DOHH2 (cell line): ENCODE data around the gene ABCF2.

ENCODE experiments used
- H3F3A ChIP-seq: fragments of 200-600 bp; sonication (generic), shearing (Covaris generic); 2 replicates; pipeline ENCODE4 v1.6.0; 2016; ENCODE audit warnings: antibody characterized with exemption, mild to moderate bottlenecking; ENCODE audit not compliant: control insufficient read depth, insufficient read depth
- H3K27ac ChIP-seq: fragments of 200-600 bp; sonication (generic); 2 replicates; pipeline ENCODE4 v1.5.1; 2014; ENCODE audit warnings: low read depth, mild to moderate bottlenecking, low read length, moderate library complexity
- H3K27me3 ChIP-seq: fragments of 200-600 bp; sonication (generic); 2 replicates; pipeline ENCODE4 v1.6.1; 2014; ENCODE audit warnings: mild to moderate bottlenecking, low read length, mixed read lengths; ENCODE audit not compliant: control insufficient read depth
- H3K36me3 ChIP-seq: fragments of 200-600 bp; sonication (generic); 2 replicates; pipeline ENCODE4 v1.6.1; 2014; ENCODE audit warnings: mild to moderate bottlenecking, low read length, moderate library complexity, mixed read lengths; ENCODE audit not compliant: control insufficient read depth
- H3K4me1 ChIP-seq: fragments of 200-600 bp; sonication (generic); 2 replicates; pipeline ENCODE4 v1.6.1; 2014; ENCODE audit warnings: mild to moderate bottlenecking, low read length, mixed read lengths; ENCODE audit not compliant: control insufficient read depth
- H3K4me2 ChIP-seq: fragments of 200-600 bp; sonication (generic); 2 replicates; pipeline ENCODE4 v1.6.0; 2014; ENCODE audit warnings: mild to moderate bottlenecking, low read length, moderate library complexity
- H3K4me3 ChIP-seq: fragments of 200-600 bp; sonication (generic); 2 replicates; pipeline ENCODE4 v1.5.1; 2014; ENCODE audit warnings: mild to moderate bottlenecking, low read length, mixed read lengths
- H3K79me2 ChIP-seq: fragments of 200-600 bp; sonication (generic); 2 replicates; pipeline ENCODE4 v1.6.1; 2014; ENCODE audit warnings: mild to moderate bottlenecking, low read length, mixed read lengths; ENCODE audit not compliant: control insufficient read depth
- H3K9me2 ChIP-seq: fragments of 200-600 bp; sonication (generic); replicated peaks from 2 replicates; pipeline ENCODE4 v1.6.1; 2014; ENCODE audit warnings: mild to moderate bottlenecking, low read length, mixed read lengths; ENCODE audit not compliant: control insufficient read depth
- H3K9me3 ChIP-seq: fragments of 200-600 bp; sonication (generic); 2 replicates; pipeline ENCODE4 v1.6.1; 2014; ENCODE audit warnings: antibody characterized with exemption, low read length, mixed read lengths; ENCODE audit not compliant: control insufficient read depth, insufficient read depth
- H4K20me1 ChIP-seq: fragments of 200-600 bp; sonication (generic); 2 replicates; pipeline ENCODE4 v1.6.0; 2014; ENCODE audit warnings: low read depth, mild to moderate bottlenecking, antibody characterized with exemption, low read length, moderate library complexity; ENCODE audit not compliant: control insufficient read depth, insufficient read depth
- CTCF ChIP-seq: fragments of 200-600 bp; sonication (generic); IDR thresholded peaks from one replicate; pipeline ENCODE4 v1.5.1; 2014; ENCODE audit warnings: antibody characterized with exemption, mild to moderate bottlenecking, low read depth, low read length; ENCODE audit not compliant: poor library complexity, severe bottlenecking
- EZH2phosphoT487 ChIP-seq: fragments of 200-600 bp; sonication (generic); IDR thresholded peaks from 2 replicates; pipeline ENCODE4 v1.6.1; 2017; ENCODE audit warnings: borderline replicate concordance, mild to moderate bottlenecking, antibody characterized with exemption, low read length, moderate library complexity, mixed read lengths

Gene ABCF2

DNA sequence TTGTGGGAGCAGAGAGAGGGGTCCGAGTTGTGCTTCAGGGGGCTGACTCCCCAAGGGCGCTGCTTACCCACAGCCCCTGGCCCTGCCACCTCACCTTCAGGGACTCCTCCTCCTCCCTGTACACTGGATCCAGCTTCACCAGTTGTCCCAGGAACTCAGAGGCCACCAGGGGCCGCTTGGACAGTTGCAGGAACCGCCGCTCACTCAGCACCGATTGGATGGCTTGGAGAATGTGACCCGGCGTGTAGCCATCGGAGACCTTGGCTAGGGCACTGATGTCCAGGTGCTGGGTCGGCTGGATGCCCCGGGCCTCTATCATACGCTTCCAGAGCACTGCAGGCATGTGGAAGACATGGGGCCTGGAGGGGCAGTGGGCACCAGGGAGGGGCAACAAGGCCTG is 35.5 kb downstream of the ABCF2 start:
- Histone ChIP-seq H3F3A (no peaks in the 10 kb centered on the region), H3K9me2 (no peaks in the 10 kb centered on the region), H3K4me3 (no peak overlapping the region), H3K4me1 (peaks cover 8% of the 10 kb centered on the region; the same call in 1 of the 2 replicates), H3K9me3 (no peaks in the 10 kb centered on the region), H3K79me2 (no peaks in the 10 kb centered on the region), H4K20me1 (no peaks in the 10 kb centered on the region), H3K4me2 (no peak overlapping the region), H3K27me3 (peaks cover 36% of the 10 kb centered on the region), H3K27ac (no peak overlapping the region), H3K36me3 (no peaks in the 10 kb centered on the region)
- TF ChIP-seq CTCF: no peak
- TF ChIP-seq EZH2phosphoT487: no peak

DNA sequence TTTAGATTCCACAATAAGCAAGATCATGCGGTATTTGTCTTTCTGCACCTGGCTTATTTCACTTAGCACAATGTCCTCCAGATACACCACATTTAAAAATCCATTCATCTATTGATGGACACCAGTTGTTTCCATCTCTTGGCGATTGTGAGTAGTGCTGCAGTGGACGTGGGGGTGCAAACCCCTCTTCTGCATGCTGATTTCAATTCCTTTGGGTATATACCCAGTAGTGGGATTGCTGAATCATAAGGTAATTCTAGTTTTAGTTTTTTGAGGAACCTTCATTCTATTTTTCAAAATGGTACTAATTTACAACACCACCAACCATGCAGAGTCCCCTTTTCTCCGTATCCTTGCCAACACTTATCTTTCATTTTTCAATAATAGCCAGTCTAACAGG is 38.0 kb downstream of the ABCF2 start:
- peaks cover 32% of the 10 kb centered on the region for H3K27me3 ChIP-seq
- TF ChIP-seq CTCF (no peak), EZH2phosphoT487 (no peak)
- H3K4me3 ChIP-seq: no peak overlapping the region
- H3F3A ChIP-seq: no peaks in the 10 kb centered on the region
- peaks cover 8% of the 10 kb centered on the region; the same call in 1 of the 2 replicates for H3K4me1 ChIP-seq
- no peak overlapping the region for H3K4me2 ChIP-seq
- no peaks in the 10 kb centered on the region for H3K36me3 ChIP-seq
- H3K9me3 ChIP-seq: no peaks in the 10 kb centered on the region
- no peaks in the 10 kb centered on the region for H4K20me1 ChIP-seq
- no peak overlapping the region for H3K27ac ChIP-seq
- H3K9me2 ChIP-seq: no peaks in the 10 kb centered on the region
- no peaks in the 10 kb centered on the region for H3K79me2 ChIP-seq

DNA sequence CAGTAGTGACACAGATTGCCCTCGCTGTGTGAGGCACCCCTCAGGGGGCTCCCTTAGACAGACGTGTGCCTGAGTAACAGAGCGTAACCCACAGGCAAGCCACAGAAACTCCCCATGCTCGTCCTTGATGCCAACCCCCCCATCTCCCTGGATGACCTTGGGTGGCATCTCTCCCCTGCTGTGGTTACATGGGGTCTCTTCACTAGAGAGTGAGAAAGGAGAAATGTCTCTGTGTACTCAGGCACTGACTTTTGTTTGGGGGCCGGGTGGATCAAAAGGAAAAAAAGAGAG is 38.8 kb downstream of the ABCF2 start:
- no peak overlapping the region for H3K4me3 ChIP-seq
- no peaks in the 10 kb centered on the region for H4K20me1 ChIP-seq
- H3K9me3 ChIP-seq: no peaks in the 10 kb centered on the region
- H3K27me3 ChIP-seq: peaks cover 32% of the 10 kb centered on the region
- peaks cover 8% of the 10 kb centered on the region; the same call in 1 of the 2 replicates for H3K4me1 ChIP-seq
- H3K4me2 ChIP-seq: no peak overlapping the region
- no peaks in the 10 kb centered on the region for H3K79me2 ChIP-seq
- no peaks in the 10 kb centered on the region for H3F3A ChIP-seq
- no peaks in the 10 kb centered on the region for H3K36me3 ChIP-seq
- TF ChIP-seq EZH2phosphoT487 (no peak), CTCF (no peak)
- H3K9me2 ChIP-seq: no peaks in the 10 kb centered on the region
- no peak overlapping the region for H3K27ac ChIP-seq
